T-helper 17 cell (primary cell): ENCODE measurements around the gene DMBX1. TPM values are rescaled to one million over a fixed set of nuclear protein-coding genes. Genes with fewer than 3 reads are reported as not detected.

Experiments
- ATAC-seq: fragments of 150-1000 bp; cut with Tn5 transposase; 2 replicates; pipeline ENCODE4 v1.10.0; 2021; ENCODE audit warnings: mild to moderate bottlenecking, moderate library complexity
- DNase-seq, 3 donors: peaks; one replicate each; pipeline versions ENCODE4 v3.0.0 to v3.0.0-alpha.2; 2020 to 2021
- H3K9me3 ChIP-seq: one replicate; pipeline ENCODE4 v1.7.0; 2013; ENCODE audit warnings: low read length, mild to moderate bottlenecking; ENCODE audit not compliant: control insufficient read depth, poor library complexity, severe bottlenecking
- H3K27ac Mint-ChIP-seq: one replicate; pipeline ENCODE4 v1.8.0; 2022; ENCODE audit warnings: mild to moderate bottlenecking, moderate library complexity, mixed read lengths
- H3K27me3 Mint-ChIP-seq: one replicate; pipeline ENCODE4 v1.8.0; 2022; ENCODE audit warnings: mixed read lengths
- H3K36me3 Mint-ChIP-seq: one replicate; pipeline ENCODE4 v1.8.0; 2022; ENCODE audit warnings: low read depth, mixed read lengths
- H3K4me1 Mint-ChIP-seq: one replicate; pipeline ENCODE4 v1.8.0; 2022; ENCODE audit warnings: mild to moderate bottlenecking, mixed read lengths
- H3K4me3 Mint-ChIP-seq: one replicate; pipeline ENCODE4 v1.8.0; 2022; ENCODE audit warnings: mild to moderate bottlenecking, moderate library complexity, mixed read lengths
- total RNA-seq, 4 donors: library from RNA in 2 of 4; stranded (reverse) in 2 of 4; gene quantifications; one replicate each; pipeline ENCODE4 v1.2.3 and lab custom pipeline; 2022 to 2026

DMBX1 gene
- total RNA-seq, 2 donors from 2014 or later = not detected

GRCh38 chr1:46480959-46481646 is 8.5 kb upstream of the DMBX1 start:
- Mint-ChIP-seq H3K27ac (no peak overlapping the region), H3K4me3 (no peak overlapping the region), H3K36me3 (peaks cover 4% of the 10 kb centered on the region), H3K27me3 (peaks cover 56% of the 10 kb centered on the region), H3K4me1 (no peaks in the 10 kb centered on the region)
- ATAC-seq (no peak), DNase-seq (no peak)
- H3K9me3 ChIP-seq = no peaks in the 10 kb centered on the region

- ATAC-seq (no peak), DNase-seq (no peak)
- H3K4me3 Mint-ChIP-seq = no peak overlapping the region
- H3K27me3 Mint-ChIP-seq = peaks cover 62% of the 10 kb centered on the region
- peaks cover 6% of the 10 kb centered on the region for H3K36me3 Mint-ChIP-seq
- H3K27ac Mint-ChIP-seq = no peak overlapping the region
- peaks cover 3% of the 10 kb centered on the region for H3K4me1 Mint-ChIP-seq
- no peaks in the 10 kb centered on the region for H3K9me3 ChIP-seq
Observed at GRCh38 chr1:46481961-46482360, 7.7 kb upstream of the DMBX1 start.

- H3K36me3 Mint-ChIP-seq = peaks cover 6% of the 10 kb centered on the region
- peaks cover 4% of the 10 kb centered on the region for H3K4me1 Mint-ChIP-seq
- no peaks in the 10 kb centered on the region for H3K9me3 ChIP-seq
- no peak overlapping the region for H3K27ac Mint-ChIP-seq
- no peak for DNase-seq
- peaks cover 73% of the 10 kb centered on the region for H3K27me3 Mint-ChIP-seq
- no peak for ATAC-seq
- no peak overlapping the region for H3K4me3 Mint-ChIP-seq
Observed at GRCh38 chr1:46483589-46483988, 6.0 kb upstream of the DMBX1 start.

GRCh38 chr1:46484783-46485490 is 4.7 kb upstream of the DMBX1 start:
- H3K27me3 Mint-ChIP-seq = peaks cover 79% of the 10 kb centered on the region
- H3K9me3 ChIP-seq = no peaks in the 10 kb centered on the region
- H3K4me3 Mint-ChIP-seq = no peak overlapping the region
- no peak for ATAC-seq
- no peak overlapping the region for H3K27ac Mint-ChIP-seq
- peaks cover 12% of the 10 kb centered on the region for H3K36me3 Mint-ChIP-seq
- no peak for DNase-seq
- H3K4me1 Mint-ChIP-seq = peaks cover 14% of the 10 kb centered on the region

- H3K27me3 Mint-ChIP-seq = peaks cover 83% of the 10 kb centered on the region
- H3K4me1 Mint-ChIP-seq = peaks cover 17% of the 10 kb centered on the region
- ATAC-seq (no peak), DNase-seq (no peak)
- no peak overlapping the region for H3K27ac Mint-ChIP-seq
- no peak overlapping the region for H3K4me3 Mint-ChIP-seq
- H3K36me3 Mint-ChIP-seq = peaks cover 14% of the 10 kb centered on the region
- no peaks in the 10 kb centered on the region for H3K9me3 ChIP-seq
Observed at GRCh38 chr1:46485564-46486431, 3.8 kb upstream of the DMBX1 start.

- DNase-seq (no peak), ATAC-seq (no peak)
- no peaks in the 10 kb centered on the region for H3K9me3 ChIP-seq
- no peak overlapping the region for H3K27ac Mint-ChIP-seq
- peaks cover 17% of the 10 kb centered on the region for H3K4me1 Mint-ChIP-seq
- no peak overlapping the region for H3K4me3 Mint-ChIP-seq
- H3K27me3 Mint-ChIP-seq = peaks cover 87% of the 10 kb centered on the region
- peaks cover 14% of the 10 kb centered on the region for H3K36me3 Mint-ChIP-seq
Observed at GRCh38 chr1:46486432-46487015, 3.1 kb upstream of the DMBX1 start.

GRCh38 chr1:46487818-46488218 is 1.8 kb upstream of the DMBX1 start:
- Mint-ChIP-seq H3K4me1 (peaks cover 20% of the 10 kb centered on the region), H3K27ac (no peak overlapping the region), H3K27me3 (peaks cover 88% of the 10 kb centered on the region)

GRCh38 chr1:46488343-46489168 is 1.1 kb upstream of the DMBX1 start:
- no peaks in the 10 kb centered on the region for H3K9me3 ChIP-seq
- H3K27ac Mint-ChIP-seq = no peak overlapping the region
- ATAC-seq = no peak

More at GRCh38 chr1:46487818-46488218, 1.8 kb upstream of the DMBX1 start:
- H3K36me3 Mint-ChIP-seq = peaks cover 16% of the 10 kb centered on the region
- DNase-seq (no peak), ATAC-seq (no peak)
- H3K9me3 ChIP-seq = no peaks in the 10 kb centered on the region
- no peak overlapping the region for H3K4me3 Mint-ChIP-seq

GRCh38 chr1:46489169-46489637 is 433 bp upstream of the DMBX1 start:
- DNase-seq = no peak
- Mint-ChIP-seq H3K27me3 (peaks cover 88% of the 10 kb centered on the region), H3K36me3 (peaks cover 12% of the 10 kb centered on the region), H3K27ac (no peak overlapping the region), H3K4me3 (peak overlapping the region; percentile 91), H3K4me1 (peaks cover 23% of the 10 kb centered on the region)
- H3K9me3 ChIP-seq = no peaks in the 10 kb centered on the region
- ATAC-seq = peak; percentile 51

More at GRCh38 chr1:46488343-46489168, 1.1 kb upstream of the DMBX1 start:
- Mint-ChIP-seq H3K4me1 (peaks cover 23% of the 10 kb centered on the region), H3K27me3 (peaks cover 88% of the 10 kb centered on the region), H3K36me3 (peaks cover 12% of the 10 kb centered on the region), H3K4me3 (peak overlapping the region; percentile 91)
- no peak for DNase-seq

GRCh38 chr1:46490406-46490655 is 695 bp downstream of the DMBX1 start:
- Mint-ChIP-seq H3K27ac (no peak overlapping the region), H3K27me3 (peaks cover 88% of the 10 kb centered on the region), H3K4me3 (peak overlapping the region; percentile 43)

GRCh38 chr1:46490656-46491442 is 1.2 kb downstream of the DMBX1 start:
- Mint-ChIP-seq H3K27me3 (peaks cover 92% of the 10 kb centered on the region), H3K4me1 (peaks cover 23% of the 10 kb centered on the region), H3K36me3 (peaks cover 12% of the 10 kb centered on the region), H3K27ac (no peak overlapping the region), H3K4me3 (peak overlapping the region; percentile 43)
- no peaks in the 10 kb centered on the region for H3K9me3 ChIP-seq
- ATAC-seq (no peak), DNase-seq (no peak)

More at GRCh38 chr1:46490406-46490655, 695 bp downstream of the DMBX1 start:
- peaks cover 23% of the 10 kb centered on the region for H3K4me1 Mint-ChIP-seq
- no peaks in the 10 kb centered on the region for H3K9me3 ChIP-seq
- ATAC-seq = no peak
- peaks cover 12% of the 10 kb centered on the region for H3K36me3 Mint-ChIP-seq
- DNase-seq = no peak
